Posterior cingulate gyrus (tissue), 11 donors: Measurements from ENCODE around the gene PYCR2.

Experiments used
- DNase-seq, 10 donors: peaks; one replicate each; pipeline versions ENCODE4 v3.0.0 to v3.0.0-alpha.2; 2020 to 2021; ENCODE audit warnings: mixed read lengths in 3 of 10
- intact Hi-C: fragments of 100-400 bp; cut with DNase I; formaldehyde crosslinking; loops from one replicate; pipeline ENCODE4 v1.15.1; 2023

Gene PYCR2

DNA sequence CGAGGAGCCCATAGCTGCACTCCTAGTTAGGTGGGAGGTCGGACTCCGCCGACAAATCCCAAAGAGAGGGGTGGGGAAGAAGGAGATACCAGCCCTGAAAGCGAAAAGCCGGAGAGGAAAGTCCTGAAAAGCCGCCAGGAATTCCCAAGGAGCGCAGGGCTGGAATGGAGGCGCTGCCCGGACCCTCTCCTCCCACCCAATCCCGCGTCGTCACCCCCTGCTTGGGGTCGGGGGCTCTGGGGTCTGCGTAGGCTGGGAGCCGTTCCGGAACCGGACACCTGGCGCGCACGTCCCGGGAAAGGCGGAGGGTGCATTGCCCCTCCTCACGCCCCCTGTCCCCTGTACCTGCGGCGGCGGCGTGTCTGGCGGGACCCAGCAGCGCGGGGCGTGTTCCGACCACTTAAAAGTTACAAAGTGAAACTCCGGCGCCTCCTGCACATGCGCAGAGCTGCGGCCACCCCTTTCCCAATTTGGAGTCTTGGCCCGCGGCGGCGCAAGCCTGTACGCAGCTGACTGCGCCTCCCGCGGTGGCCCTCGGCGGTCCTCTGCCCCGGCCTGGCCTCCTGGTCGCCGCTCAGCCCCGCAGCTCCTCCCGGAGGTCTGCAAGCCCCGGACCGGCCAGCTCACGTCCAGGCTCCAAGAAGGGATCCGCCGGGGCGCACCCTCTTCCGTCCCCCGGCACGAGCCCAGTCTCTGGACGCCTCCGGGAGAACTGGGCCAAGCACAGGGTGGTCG lies 41.9 kb downstream of the PYCR2 start, which contains the start of gene TMEM63A:
TMEM63A (minus strand) TSS at position 422 of the 735 bp plus-strand sequence. CDS start 4,800 bp downstream, outside the sequence.
- intact Hi-C loops = loop anchor here (2.0 kb wide), 3 partner anchors 39 to 105 kb away; partner anchors contain the start of genes EPHX1 and SRP9
- DNase-seq = peak; percentile 81 to 97 (median 86)

DNA sequence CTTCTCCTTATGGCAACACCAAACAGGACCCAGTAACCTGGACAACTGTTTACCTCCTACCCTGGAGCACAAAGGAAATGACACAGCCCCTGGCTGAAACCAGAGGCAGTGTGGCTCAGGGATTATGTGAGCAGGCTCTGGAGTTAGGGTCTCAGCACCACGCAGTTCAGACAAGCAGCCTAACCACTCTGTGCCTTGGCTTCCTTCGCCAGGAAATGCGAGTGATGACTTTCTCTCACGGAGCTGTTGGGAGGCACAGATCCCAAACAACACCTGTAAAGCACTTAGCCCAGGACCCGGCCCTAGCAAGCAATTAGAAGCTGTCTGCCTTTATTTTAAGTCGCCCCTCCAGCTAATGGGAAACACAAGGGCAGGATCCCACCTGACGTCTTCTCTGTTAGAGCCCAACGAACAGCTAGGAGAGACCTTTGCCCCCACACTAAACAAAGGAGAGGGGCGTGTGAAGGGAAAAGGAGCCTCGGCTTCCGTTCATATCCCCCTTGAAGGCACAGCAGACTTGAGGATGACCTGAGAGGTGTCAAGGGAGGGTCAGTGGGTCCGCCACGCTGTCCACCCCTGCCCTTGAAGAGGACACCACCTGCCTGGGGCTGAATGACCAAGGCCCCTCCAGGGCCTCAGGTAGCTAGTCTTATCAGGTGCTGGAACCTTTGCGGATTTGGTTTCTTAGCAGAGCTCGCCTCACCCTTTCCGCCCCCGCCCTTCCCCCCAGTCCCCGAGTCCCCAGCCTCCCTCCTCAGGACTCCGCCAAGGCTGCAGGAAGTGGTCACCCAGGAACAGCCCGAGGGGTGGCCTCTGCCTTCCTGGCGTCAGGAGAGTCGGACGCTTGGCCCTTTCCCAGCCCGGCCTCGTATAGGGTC lies 42.7 kb downstream of the PYCR2 start:
- DNase-seq = peak in 4 of 10 donors; percentile 29 to 84 (median 68)
- intact Hi-C loops = no loop called here

DNA sequence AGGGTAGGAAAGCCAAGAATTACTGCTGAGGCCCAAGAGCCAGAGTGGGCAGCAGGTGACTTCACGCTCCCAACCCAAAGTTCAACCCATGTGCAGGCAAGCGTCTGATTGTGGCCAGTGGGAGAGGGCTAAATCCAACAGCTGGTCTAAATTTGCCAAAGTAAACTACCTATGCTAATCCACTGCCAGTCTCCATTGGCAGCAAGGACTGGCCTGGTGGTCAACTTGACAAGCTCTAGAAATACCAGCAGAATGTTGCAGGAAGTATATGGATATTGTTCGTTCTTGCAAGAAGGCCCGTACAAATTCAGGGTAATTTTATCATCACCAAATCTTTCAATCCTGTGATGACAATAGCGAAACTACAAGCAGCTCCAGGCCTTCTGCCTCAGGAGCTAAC lies 43.4 kb downstream of the PYCR2 start:
- intact Hi-C loops = no loop called here
- DNase-seq = peak in 1 of 10 donors; percentile 33

DNA sequence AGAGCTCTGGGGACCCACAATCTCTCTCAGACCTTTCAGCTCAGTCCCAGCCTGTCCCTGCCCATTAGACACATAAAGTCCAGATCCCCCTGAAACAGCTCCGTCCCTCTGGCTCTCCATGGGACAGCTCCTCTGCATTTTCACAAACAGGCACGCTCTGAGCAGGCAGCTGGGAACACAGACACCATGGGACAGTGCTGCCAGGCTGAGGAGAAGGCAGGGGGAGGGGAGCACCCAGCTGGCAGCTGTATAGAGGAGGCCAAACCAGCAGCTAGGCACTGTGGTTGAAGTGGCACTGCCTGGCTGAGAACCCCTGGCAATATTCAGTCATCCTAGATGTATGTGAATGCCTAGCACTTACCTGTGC lies 43.8 kb downstream of the PYCR2 start:
- DNase-seq = peak; percentile 63 to 97 (median 74)
- intact Hi-C loops = no loop called here

GRCh38 chr1:225879521-225880221 lies 44.4 kb downstream of the PYCR2 start:
- peak in 5 of 10 donors; percentile 27 to 80 (median 63) for DNase-seq
- intact Hi-C loops = no loop called here

GRCh38 chr1:225878282-225878681 lies 45.8 kb downstream of the PYCR2 start:
- intact Hi-C loops = no loop called here
- peak in 2 of 10 donors; percentile 20 to 35 for DNase-seq

DNA sequence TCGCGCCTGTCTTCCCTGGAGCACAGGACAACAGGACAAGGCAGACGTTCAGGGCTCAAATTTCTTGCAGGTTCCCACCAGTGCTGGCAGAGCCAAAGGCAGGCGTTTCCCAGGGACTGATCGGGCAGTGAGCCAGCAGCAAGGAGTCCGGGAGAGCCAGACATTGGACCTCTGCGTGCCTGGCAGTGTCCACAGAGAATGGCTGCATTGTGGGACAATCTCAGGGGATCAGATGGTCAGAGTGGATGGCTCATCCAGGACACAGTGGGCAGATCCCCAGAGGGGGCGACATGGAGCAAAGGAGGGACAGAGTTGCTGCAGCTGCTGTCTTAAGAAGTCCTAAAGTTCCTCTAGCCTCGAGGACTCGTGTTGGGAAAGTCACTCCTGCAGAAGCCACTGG lies 46.5 kb downstream of the PYCR2 start:
- peak; percentile 60 to 98 (median 89) for DNase-seq
- intact Hi-C loops = no loop called here

GRCh38 chr1:225876900-225877510 lies 47.0 kb downstream of the PYCR2 start:
- intact Hi-C loops = no loop called here
- no peak for DNase-seq

GRCh38 chr1:225875044-225875815 lies 48.8 kb downstream of the PYCR2 start:
- peak in 2 of 10 donors; percentile 67 to 73 for DNase-seq
- intact Hi-C loops = no loop called here

DNA sequence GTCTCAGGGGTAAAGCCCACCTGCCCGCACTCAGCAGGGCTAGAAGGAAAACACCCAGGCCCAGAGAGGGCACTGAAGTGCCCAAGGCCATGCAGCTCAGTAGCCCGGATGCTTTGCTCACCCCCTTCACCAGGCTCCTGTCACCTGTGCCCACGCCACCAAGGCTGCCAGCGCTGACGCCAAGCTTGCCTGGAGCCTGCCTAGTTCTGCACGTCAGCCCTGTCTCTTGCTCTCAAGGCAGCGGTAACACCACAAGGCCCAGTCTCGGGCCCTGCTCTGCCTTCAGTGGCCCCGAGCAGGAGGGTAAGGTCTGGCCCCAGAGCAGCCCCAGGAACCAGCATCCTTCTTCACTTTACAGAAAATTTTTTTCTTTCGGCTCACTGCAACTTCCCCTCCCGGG lies 49.6 kb downstream of the PYCR2 start:
- peak in 2 of 10 donors; percentile 78 to 81 for DNase-seq
- intact Hi-C loops = no loop called here

- peak in 2 of 10 donors; percentile 36 to 56 for DNase-seq
- intact Hi-C loops = no loop called here
Measured at GRCh38 chr1:225873281-225873850, 50.7 kb downstream of the PYCR2 start.

DNA sequence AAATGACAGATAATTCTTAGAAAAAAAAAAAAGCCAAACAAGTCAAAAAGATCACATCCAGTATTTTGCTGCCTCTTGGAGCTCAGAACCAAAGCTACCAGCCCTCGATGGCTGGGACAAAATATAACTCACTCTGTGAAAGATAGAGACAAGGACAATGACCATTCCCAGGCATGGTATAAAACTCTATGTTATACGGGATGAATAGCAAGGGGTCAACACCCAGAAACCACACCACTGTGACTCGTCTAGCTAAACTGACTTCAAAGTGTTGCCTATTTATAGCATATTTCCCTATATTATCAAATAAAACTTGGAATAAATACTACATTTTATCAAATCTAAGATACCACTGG lies 52.0 kb downstream of the PYCR2 start:
- peak in 1 of 10 donors; percentile 25 for DNase-seq
- intact Hi-C loops = no loop called here

DNA sequence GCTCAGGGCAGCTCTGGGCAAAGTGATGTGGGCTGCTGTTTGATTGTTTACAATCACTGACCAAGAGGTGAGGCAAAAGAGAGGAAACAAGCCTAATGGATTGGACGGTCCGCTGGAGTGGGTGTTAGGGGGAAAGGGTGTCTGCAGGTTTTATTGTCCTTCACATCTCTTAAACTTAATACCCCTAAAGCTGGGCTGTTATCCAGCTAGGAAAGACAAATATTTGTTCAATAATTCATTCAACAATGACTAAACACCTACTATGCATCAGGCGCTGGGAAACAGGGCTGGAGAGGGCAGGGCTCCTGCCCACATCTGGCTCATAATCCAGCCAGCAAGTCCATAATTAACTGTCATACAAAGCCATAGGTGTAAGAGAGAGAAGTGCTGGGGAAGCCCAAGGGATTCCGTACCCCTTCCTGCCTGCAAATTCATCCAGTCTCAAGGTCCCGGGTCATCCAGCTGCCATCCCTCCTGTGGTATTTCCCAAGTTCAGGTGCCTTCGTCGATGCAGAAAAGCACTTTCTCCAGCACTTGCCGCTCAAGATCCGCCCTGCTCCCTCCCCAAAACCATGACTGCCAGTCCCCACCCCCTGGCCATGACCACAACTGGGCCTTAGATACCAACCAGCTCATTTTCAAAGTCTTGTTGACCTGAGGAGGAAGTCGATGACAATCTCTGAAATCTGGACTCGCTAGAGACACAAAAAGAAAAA lies 52.5 kb downstream of the PYCR2 start:
- peak in 2 of 10 donors; percentile 16 to 43 for DNase-seq
- intact Hi-C loops = no loop called here

GRCh38 chr1:225870911-225871310 lies 53.1 kb downstream of the PYCR2 start:
- DNase-seq = peak in 3 of 10 donors; percentile 54 to 81 (median 73)
- intact Hi-C loops = no loop called here
